GM10266 (cell line): ENCODE results near the gene FCRL5.
A peak's percentile ranks its signal among the peaks of the same experiment; 100 is the strongest.

Experiments
- DNase-seq: peaks from one replicate; pipeline ENCODE4 v3.0.0; 2012; ENCODE audit errors: extremely low spot score
- CTCF ChIP-seq: IDR thresholded peaks from 2 replicates; pipeline ENCODE4 v1.5.1; 2012; ENCODE audit warnings: mild to moderate bottlenecking, low read depth; ENCODE audit not compliant: control insufficient read depth, insufficient read depth; ENCODE audit errors: missing control alignments

Gene FCRL5

GRCh38 chr1:157584503-157584902, 32.2 kb upstream of the FCRL5 start:
- DNase-seq: no peak
- no peak for TF ChIP-seq CTCF

GRCh38 chr1:157580828-157581210, 28.5 kb upstream of the FCRL5 start:
- no peak for DNase-seq
- no peak for TF ChIP-seq CTCF

DNA sequence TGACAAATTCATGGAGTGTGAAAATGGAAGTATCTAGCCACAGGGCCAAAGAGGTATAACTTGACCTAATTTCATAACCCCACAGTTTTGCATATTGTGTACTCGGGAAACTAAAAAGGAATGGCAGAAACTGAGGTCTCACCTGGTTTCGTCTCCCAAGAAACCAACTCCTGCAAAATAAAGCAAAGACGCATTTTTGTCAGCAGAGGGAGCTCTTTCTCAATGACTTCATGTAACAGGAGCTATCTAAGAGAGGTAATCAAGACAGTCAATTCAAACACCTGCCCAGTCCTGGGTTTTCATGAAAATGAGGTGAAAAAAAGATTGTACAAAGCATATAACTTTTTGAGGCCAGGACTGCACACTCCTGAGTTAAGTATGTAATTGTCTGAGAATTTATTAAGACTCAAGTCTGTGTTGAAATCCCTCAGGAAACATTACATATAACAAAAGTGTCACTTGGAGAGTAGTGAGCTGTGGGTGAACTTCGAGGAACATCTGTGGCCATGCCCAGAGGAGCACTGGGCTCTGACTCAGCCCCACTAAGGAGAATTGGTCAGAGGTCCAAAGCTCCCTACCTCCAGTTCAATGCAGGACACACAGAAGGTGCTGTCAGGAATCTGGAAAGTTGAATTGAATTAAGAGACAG, 28.0 kb upstream of the FCRL5 start:
- DNase-seq: peak; percentile 41
- peak; percentile 63 for TF ChIP-seq CTCF

DNA sequence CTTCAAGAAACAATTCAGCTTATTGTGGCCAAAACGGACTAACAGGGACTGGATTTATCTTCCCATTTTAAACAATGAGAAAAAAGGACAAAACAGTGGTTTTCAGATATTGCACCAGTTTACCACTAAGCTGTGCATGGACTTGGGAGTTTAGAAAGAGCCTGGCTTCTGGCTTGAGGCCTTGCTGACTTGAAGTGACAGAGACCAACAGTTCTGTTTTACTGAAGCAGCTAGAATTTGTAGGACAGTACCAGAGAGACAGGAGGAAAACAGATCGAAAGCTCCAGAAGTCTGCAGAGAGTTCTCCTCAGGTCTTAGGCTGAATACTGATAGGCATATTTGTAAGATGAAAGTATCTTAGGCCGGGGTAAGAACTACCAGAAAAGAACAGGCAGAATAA, 25.1 kb upstream of the FCRL5 start:
- TF ChIP-seq CTCF: no peak
- no peak for DNase-seq

- TF ChIP-seq CTCF: no peak
- no peak for DNase-seq
These were observed 23.4 kb upstream of the FCRL5 start for GRCh38 chr1:157575744-157576143.

DNA sequence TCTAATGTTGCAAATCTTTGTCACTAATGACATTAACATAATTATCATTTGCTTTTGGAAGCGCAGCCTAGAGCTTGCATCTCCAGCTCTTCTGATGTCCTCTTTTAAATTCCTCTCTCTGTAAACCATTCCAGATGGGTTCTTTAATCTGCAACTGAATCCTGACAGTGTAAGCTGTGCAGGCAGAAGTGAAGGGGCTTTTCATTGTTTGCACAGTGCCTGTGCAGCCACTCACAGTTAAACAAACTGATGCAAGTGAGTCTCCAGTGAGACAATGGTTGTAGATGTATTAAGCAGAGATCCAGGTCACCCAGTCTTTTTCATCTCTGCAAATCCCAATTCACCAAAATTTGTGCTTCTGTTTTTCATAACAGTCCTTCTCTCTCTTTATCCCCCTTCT, 22.5 kb upstream of the FCRL5 start:
- no peak for DNase-seq
- no peak for TF ChIP-seq CTCF

DNA sequence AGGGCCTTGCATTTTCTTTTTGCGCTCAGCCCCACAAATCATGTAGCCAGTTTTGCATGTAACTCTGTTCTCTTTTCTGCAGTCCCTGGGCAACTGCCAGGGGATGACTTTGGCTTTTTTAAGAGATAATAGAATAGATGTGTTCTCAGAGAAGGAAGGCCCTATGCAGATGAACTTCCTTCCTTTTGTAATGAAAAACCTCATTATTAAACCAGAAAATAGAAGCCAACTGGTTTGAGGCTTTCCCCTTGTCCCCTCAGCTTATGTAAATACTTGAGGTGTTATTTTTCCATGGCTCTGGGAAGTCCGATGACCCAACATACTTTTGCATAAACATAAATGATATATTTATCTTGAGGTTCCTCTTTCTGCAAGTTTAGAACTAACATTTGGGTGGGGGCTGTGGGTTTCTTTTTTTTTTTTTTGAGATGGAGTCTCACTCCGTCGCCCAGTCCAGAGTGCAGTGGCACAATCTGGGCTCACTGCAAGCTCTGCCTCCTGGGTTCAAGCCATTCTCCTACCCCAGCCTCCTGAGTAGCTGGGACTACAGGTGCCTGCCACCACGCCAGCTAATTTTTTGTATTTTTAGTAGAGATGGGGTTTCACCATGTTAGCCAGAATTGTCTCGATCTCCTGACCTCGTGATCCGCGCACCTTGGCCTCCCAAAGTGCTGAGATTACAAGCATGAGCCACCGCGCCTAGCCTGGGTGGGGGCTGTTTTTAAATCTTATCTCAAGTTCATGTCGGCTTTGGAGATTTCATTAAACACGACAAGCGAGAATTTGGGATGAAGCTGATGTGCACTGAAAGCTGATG, 14.4 kb upstream of the FCRL5 start:
- DNase-seq: no peak
- no peak for TF ChIP-seq CTCF
